Thyroid gland (tissue), 4 donors: ENCODE data around the gene FCGR1A.
"Not testable (repeated sequence)": the region's sequence is repeated elsewhere in the genome, so short reads cannot be mapped to it uniquely, and the experiment has no call there.

Source experiments
- CTCF ChIP-seq, 6 experiments: fragments of 200-600 bp in 3 of 6; fragments of 450-650 bp in 3 of 6; sonication (generic) in 3 of 6; IDR thresholded peaks; one replicate each; pipeline ENCODE4 v1.5.1; 2016 to 2019; ENCODE audit warnings: antibody characterized with exemption in 6 of 6, mild to moderate bottlenecking in 2 of 6, inconsistent platforms in 1 of 6, moderate library complexity in 1 of 6
- POLR2A ChIP-seq, 2 donors: fragments of 450-650 bp; IDR thresholded peaks; one replicate each; pipeline ENCODE4 v1.6.1; 2017; ENCODE audit warnings: antibody characterized with exemption in 2 of 2, mild to moderate bottlenecking in 2 of 2, moderate library complexity in 1 of 2

- not testable (repeated sequence) for TF ChIP-seq CTCF, POLR2A (IDR thresholded peaks at IDR 0.05)
Measured at GRCh38 chr1:149740590-149741230, 41.8 kb upstream of the FCGR1A start.
